HepG2 (cell line): ENCODE results near the gene CKAP2. TPM values are rescaled to one million over a fixed set of nuclear protein-coding genes. Genes with fewer than 3 reads are reported as not detected.
A peak's percentile ranks its signal among the peaks of the same experiment; 100 is the strongest.

Experiments used
- CEBPG ChIP-seq: IDR thresholded peaks from 2 replicates; pipeline ENCODE4 v1.6.1; 2016
- GABPA ChIP-seq, 2 experiments: IDR thresholded peaks; 2 replicates each; pipeline ENCODE4 v1.6.1; 2011 to 2016; ENCODE audit warnings: low read depth in 2 of 2, low read length in 1 of 2, missing biosample characterization in 1 of 2, missing genetic modification characterization in 1 of 2
- HMG20A ChIP-seq: IDR thresholded peaks from 2 replicates; pipeline ENCODE4 v1.6.1; 2016; ENCODE audit warnings: borderline replicate concordance
- HNRNPK ChIP-seq: fragments of 200-400 bp; formaldehyde crosslinking; IDR thresholded peaks from 2 replicates; pipeline ENCODE4 v1.6.1; 2018; ENCODE audit warnings: low read length, low read depth, moderate library complexity, mild to moderate bottlenecking; ENCODE audit not compliant: poor library complexity, severe bottlenecking
- PCBP2 ChIP-seq: fragments of 200-400 bp; formaldehyde crosslinking; optimal IDR thresholded peaks from 2 replicates; pipeline ENCODE3; 2018; ENCODE audit warnings: low read length, low read depth; ENCODE audit not compliant: poor library complexity, severe bottlenecking
- PHB2 ChIP-seq: fragments of 450-650 bp; IDR thresholded peaks from 2 replicates; pipeline ENCODE4 v1.6.1; 2018; ENCODE audit not compliant: partially characterized antibody
- SETDB1 ChIP-seq: sonication (generic); formaldehyde crosslinking; IDR thresholded peaks from 2 replicates; pipeline ENCODE4 v1.5.1; 2020; ENCODE audit warnings: missing genetic modification reagents, mild to moderate bottlenecking, borderline replicate concordance
- SKI ChIP-seq: fragments of 450-650 bp; IDR thresholded peaks from one replicate; pipeline ENCODE4 v1.6.1; 2018; ENCODE audit warnings: mild to moderate bottlenecking; ENCODE audit not compliant: partially characterized antibody
- SP4 ChIP-seq: sonication (generic); formaldehyde crosslinking; IDR thresholded peaks from 2 replicates; pipeline ENCODE4 v1.8.1; 2023; ENCODE audit warnings: mild to moderate bottlenecking, missing genetic modification reagents
- SPEN ChIP-seq: sonication (generic); formaldehyde crosslinking; IDR thresholded peaks from 2 replicates; pipeline ENCODE4 v1.5.1; 2020; ENCODE audit warnings: low read depth, mild to moderate bottlenecking, missing genetic modification reagents
- ZNF263 ChIP-seq: sonication (generic); formaldehyde crosslinking; IDR thresholded peaks from 2 replicates; pipeline ENCODE4 v1.4.0; 2020; ENCODE audit warnings: missing genetic modification reagents
- ZNF329 ChIP-seq: sonication (generic); formaldehyde crosslinking; IDR thresholded peaks from 2 replicates; pipeline ENCODE4 v1.9.0; 2021; ENCODE audit warnings: low read depth, mild to moderate bottlenecking, missing genetic modification reagents
- ZNF451 ChIP-seq: sonication (generic); formaldehyde crosslinking; IDR thresholded peaks from 2 replicates; pipeline ENCODE4 v1.5.0; 2020; ENCODE audit warnings: mild to moderate bottlenecking, missing genetic modification reagents
- ZNF460 ChIP-seq: sonication (generic); formaldehyde crosslinking; IDR thresholded peaks from 2 replicates; pipeline ENCODE4 v1.5.1; 2020; ENCODE audit warnings: missing genetic modification reagents, mild to moderate bottlenecking, borderline replicate concordance
- ZNF558 ChIP-seq: sonication (generic); formaldehyde crosslinking; IDR thresholded peaks from 2 replicates; pipeline ENCODE4 v1.9.0; 2022; ENCODE audit warnings: mild to moderate bottlenecking, missing genetic modification reagents, borderline replicate concordance
- ZNF687 ChIP-seq: sonication (generic); formaldehyde crosslinking; IDR thresholded peaks from 2 replicates; pipeline ENCODE4 v1.5.1; 2020; ENCODE audit warnings: mild to moderate bottlenecking, missing genetic modification reagents, moderate library complexity
- ZNF781 ChIP-seq: sonication (generic); formaldehyde crosslinking; IDR thresholded peaks from 2 replicates; pipeline ENCODE4 v1.5.1; 2020; ENCODE audit warnings: borderline replicate concordance, mild to moderate bottlenecking, missing genetic modification reagents; ENCODE audit errors: not compliant biosample characterization
- ZNF841 ChIP-seq: sonication (generic); formaldehyde crosslinking; IDR thresholded peaks from 2 replicates; pipeline ENCODE4 v1.8.1; 2023; ENCODE audit warnings: missing genetic modification reagents, borderline replicate concordance
- polyA plus RNA-seq, 8 experiments: library from polyadenylated mRNA; depleted of rRNA in 3 of 8; stranded (reverse) in 7 of 8; unstranded in 1 of 8; fragments of >200 nt; fragmentation: Illumina TruSeq in 4 of 8; extraction: Trizol in 4 of 8; gene quantifications; 2 replicates each; pipeline versions ENCODE4 v1.2.1 to v1.2.3, GENCODE V29; 2011 to 2016; ENCODE audit warnings: low read depth in 4 of 8, missing spikeins in 1 of 8, mixed read lengths in 1 of 8; ENCODE audit not compliant: insufficient read depth in 1 of 8
- total RNA-seq, 5 experiments: library from RNA; depleted of rRNA; stranded (reverse); fragments of >200 nt; fragmentation: Illumina TruSeq; extraction: Trizol; gene quantifications; 2 replicates each; pipeline ENCODE4 v1.2.3, GENCODE V29; 2016; ENCODE audit warnings: low read depth in 1 of 5
- TF ChIP-seq, protein P1 (sequence below): sonication (generic); formaldehyde crosslinking; IDR thresholded peaks from 2 replicates; pipeline ENCODE4 v1.8.0; 2022; ENCODE audit warnings: mild to moderate bottlenecking, missing genetic modification reagents, moderate library complexity
- TF ChIP-seq, protein P2 (sequence below): sonication (generic); formaldehyde crosslinking; IDR thresholded peaks from 2 replicates; pipeline ENCODE4 v1.4.0; 2020; ENCODE audit warnings: missing genetic modification reagents, borderline replicate concordance

The CKAP2 gene
- total and polyA plus RNA-seq, 2 of the 13 experiments (the other 11 are each of a cell fraction or from before 2014, with no cell fraction given) = 6.7 to 40.3 TPM

GRCh38 chr13:52450012-52450792 is 5.1 kb upstream of the CKAP2 start, which contains the start of gene VPS36 (continued):
- TF ChIP-seq SKI = peak; percentile 51
- no peak for TF ChIP-seq SETDB1 (CRISPR knock-in tag)
- TF ChIP-seq CEBPG (CRISPR knock-in tag) = peak; percentile 51
- peak; percentile 64 for TF ChIP-seq SP4 (CRISPR knock-in tag)
- TF ChIP-seq, protein P1, sequence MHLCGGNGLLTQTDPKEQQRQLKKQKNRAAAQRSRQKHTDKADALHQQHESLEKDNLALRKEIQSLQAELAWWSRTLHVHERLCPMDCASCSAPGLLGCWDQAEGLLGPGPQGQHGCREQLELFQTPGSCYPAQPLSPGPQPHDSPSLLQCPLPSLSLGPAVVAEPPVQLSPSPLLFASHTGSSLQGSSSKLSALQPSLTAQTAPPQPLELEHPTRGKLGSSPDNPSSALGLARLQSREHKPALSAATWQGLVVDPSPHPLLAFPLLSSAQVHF (CRISPR knock-in tag) = 0 out of 2 replicates have a peak, but pooled peaks have one; percentile 56
- TF ChIP-seq ZNF263 (CRISPR knock-in tag) = peak; percentile 72
- TF ChIP-seq ZNF687 = peak; percentile 91
- TF ChIP-seq PHB2 = no peak
- TF ChIP-seq HNRNPK = no peak
- TF ChIP-seq ZNF781 (CRISPR knock-in tag) = peak; percentile 30
- TF ChIP-seq ZNF558 = no peak
- TF ChIP-seq GABPA (IDR thresholded peaks at IDR 0.05; ENCODE audit: low read depth, low read length) = no peak
- TF ChIP-seq GABPA (CRISPR knock-in tag; IDR thresholded peaks at IDR 0.05; ENCODE audit: low read depth) = peak; percentile 65; the same call in 1 of the 2 replicates
- peak; percentile 84 for TF ChIP-seq ZNF329 (CRISPR knock-in tag)
- peak; percentile 96 for TF ChIP-seq SPEN (CRISPR knock-in tag)
- no peak for TF ChIP-seq PCBP2
- TF ChIP-seq ZNF451 = peak; percentile 88; the same call in 1 of the 2 replicates
- TF ChIP-seq ZNF841 = no peak
- TF ChIP-seq ZNF460 (CRISPR knock-in tag) = no peak; the same call in 1 of the 2 replicates
- TF ChIP-seq, protein P2, sequence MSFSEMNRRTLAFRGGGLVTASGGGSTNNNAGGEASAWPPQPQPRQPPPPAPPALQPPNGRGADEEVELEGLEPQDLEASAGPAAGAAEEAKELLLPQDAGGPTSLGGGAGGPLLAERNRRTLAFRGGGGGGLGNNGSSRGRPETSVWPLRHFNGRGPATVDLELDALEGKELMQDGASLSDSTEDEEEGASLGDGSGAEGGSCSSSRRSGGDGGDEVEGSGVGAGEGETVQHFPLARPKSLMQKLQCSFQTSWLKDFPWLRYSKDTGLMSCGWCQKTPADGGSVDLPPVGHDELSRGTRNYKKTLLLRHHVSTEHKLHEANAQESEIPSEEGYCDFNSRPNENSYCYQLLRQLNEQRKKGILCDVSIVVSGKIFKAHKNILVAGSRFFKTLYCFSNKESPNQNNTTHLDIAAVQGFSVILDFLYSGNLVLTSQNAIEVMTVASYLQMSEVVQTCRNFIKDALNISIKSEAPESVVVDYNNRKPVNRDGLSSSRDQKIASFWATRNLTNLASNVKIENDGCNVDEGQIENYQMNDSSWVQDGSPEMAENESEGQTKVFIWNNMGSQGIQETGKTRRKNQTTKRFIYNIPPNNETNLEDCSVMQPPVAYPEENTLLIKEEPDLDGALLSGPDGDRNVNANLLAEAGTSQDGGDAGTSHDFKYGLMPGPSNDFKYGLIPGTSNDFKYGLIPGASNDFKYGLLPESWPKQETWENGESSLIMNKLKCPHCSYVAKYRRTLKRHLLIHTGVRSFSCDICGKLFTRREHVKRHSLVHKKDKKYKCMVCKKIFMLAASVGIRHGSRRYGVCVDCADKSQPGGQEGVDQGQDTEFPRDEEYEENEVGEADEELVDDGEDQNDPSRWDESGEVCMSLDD = no peak
- peak; percentile 35; the same call in 1 of the 2 replicates for TF ChIP-seq HMG20A (CRISPR knock-in tag)
